ENCODE data around the gene IL10RB. TPM values are rescaled to one million over a fixed set of nuclear protein-coding genes. Genes with fewer than 3 reads are reported as not detected.

Gene IL10RB
- total and polyA plus RNA-seq, 7 donors, result 15.0 to 66.8 (median 26.2) TPM

- Histone ChIP-seq H3K27ac (peak overlapping the region in 1 of 4 donors; percentile 14), H3K27me3 (no peaks in the 10 kb centered on the region), H3K9me3 (no peaks in the 10 kb centered on the region), H3K36me3 (no peaks in the 10 kb centered on the region), H3K4me1 (peaks cover 0 to 24% (median 16%) of the 10 kb centered on the region in 4 donors), H3K4me3 (no peak overlapping the region)
- intact Hi-C loops (cut with DNase I), result no loop called here
- 56 to 73% methylated on average over 5 of the region's 5 CpGs for WGBS, 2 donors
- TF ChIP-seq CTCF (IDR thresholded peaks at IDR 0.05), result no peak
- no peak for TF ChIP-seq POLR2AphosphoS5 (IDR thresholded peaks at IDR 0.05)
- TF ChIP-seq POLR2A (IDR thresholded peaks at IDR 0.05), result no peak
- TF ChIP-seq EP300 (IDR thresholded peaks at IDR 0.05), result no peak
- no peak for DNase-seq
These were observed 33.7 kb upstream of the IL10RB start for GRCh38 chr21:33232291-33233034.

GRCh38 chr21:33234635-33235520 is 31.3 kb upstream of the IL10RB start:
- no peak overlapping the region for H3K4me3 ChIP-seq
- intact Hi-C loops (cut with DNase I), result no loop called here
- TF ChIP-seq POLR2A (IDR thresholded peaks at IDR 0.05) (no peak), POLR2AphosphoS5 (IDR thresholded peaks at IDR 0.05) (no peak), CTCF (IDR thresholded peaks at IDR 0.05) (no peak), EP300 (IDR thresholded peaks at IDR 0.05) (no peak)
- no peaks in the 10 kb centered on the region for H3K27me3 ChIP-seq
- 85 to 90% methylated on average over 3 of the region's 3 CpGs for WGBS, 2 donors
- H3K9me3 ChIP-seq, result no peaks in the 10 kb centered on the region
- H3K4me1 ChIP-seq, result peaks cover 0 to 21% (median 9%) of the 10 kb centered on the region in 4 donors
- H3K27ac ChIP-seq, result no peak overlapping the region
- no peak for DNase-seq
- H3K36me3 ChIP-seq, result no peaks in the 10 kb centered on the region

- TF ChIP-seq EP300 (IDR thresholded peaks at IDR 0.05), result no peak
- TF ChIP-seq POLR2A (IDR thresholded peaks at IDR 0.05), result no peak
- no peak for TF ChIP-seq POLR2AphosphoS5 (IDR thresholded peaks at IDR 0.05)
- TF ChIP-seq CTCF (IDR thresholded peaks at IDR 0.05), result no peak
- Histone ChIP-seq H3K9me3 (no peaks in the 10 kb centered on the region), H3K4me3 (no peak overlapping the region), H3K4me1 (peaks cover 0 to 11% (median 5%) of the 10 kb centered on the region in 4 donors), H3K36me3 (no peaks in the 10 kb centered on the region), H3K27ac (no peak overlapping the region), H3K27me3 (no peaks in the 10 kb centered on the region)
- DNase-seq, result no peak
- WGBS, 2 donors, result 93 to 96% methylated on average over 6 of the region's 6 CpGs
- intact Hi-C loops (cut with DNase I), result no loop called here
These were observed 30.0 kb upstream of the IL10RB start for GRCh38 chr21:33236013-33236686.

GRCh38 chr21:33236766-33237165 is 29.4 kb upstream of the IL10RB start:
- Histone ChIP-seq H3K36me3 (no peaks in the 10 kb centered on the region), H3K27ac (no peak overlapping the region), H3K9me3 (no peaks in the 10 kb centered on the region), H3K27me3 (no peaks in the 10 kb centered on the region), H3K4me3 (no peak overlapping the region), H3K4me1 (peaks cover 0 to 9% (median 1%) of the 10 kb centered on the region in 4 donors)
- intact Hi-C loops (cut with DNase I), result no loop called here
- no peak for TF ChIP-seq CTCF (IDR thresholded peaks at IDR 0.05)
- whole genome bisulfite sequencing, 2 donors, result 75 to 90% methylated on average over 2 of the region's 2 CpGs
- DNase-seq, result no peak

All from sigmoid colon (tissue), 7 donors.